ENCODE results near the gene ZNF575. TPM values are rescaled to one million over a fixed set of nuclear protein-coding genes. Genes with fewer than 3 reads are reported as not detected.

ZNF575 gene
- polyA plus RNA-seq, 2 donors, result 0.59 to 1.0 TPM

GRCh38 chr19:43524922-43525835 lies 7.8 kb upstream of the ZNF575 start:
- H3K4me1 ChIP-seq (ENCODE audit: control insufficient read depth in 2 of 2, insufficient read depth in 2 of 2, low read length in 1 of 2), result peaks cover 0 to 4% of the 10 kb centered on the region in 2 donors

GRCh38 chr19:43525836-43526771 lies 6.9 kb upstream of the ZNF575 start:
- Histone ChIP-seq H3K27me3 (ENCODE audit: control insufficient read depth in 1 of 2, insufficient read depth in 2 of 2, low read length in 2 of 2) (no peaks in the 10 kb centered on the region), H3K4me3 (ENCODE audit: low read depth in 1 of 2, low read length in 2 of 2) (peak overlapping the region; percentile 75 to 92), H3K36me3 (ENCODE audit: control insufficient read depth in 2 of 2, insufficient read depth in 2 of 2, low read length in 1 of 2) (no peaks in the 10 kb centered on the region), H3K27ac (ENCODE audit: low read depth in 2 of 2, low read length in 1 of 2) (peak overlapping the region; percentile 65 to 95), H3K4me1 (ENCODE audit: control insufficient read depth in 2 of 2, insufficient read depth in 2 of 2, low read length in 1 of 2) (peaks cover 0 to 4% of the 10 kb centered on the region in 2 donors), H3K9me3 (ENCODE audit: control insufficient read depth in 2 of 2, insufficient read depth in 1 of 2, low read depth in 1 of 2, low read length in 1 of 2) (no peaks in the 10 kb centered on the region)
- 1 to 2% methylated on average over 26 of the region's 26 CpGs for WGBS, 2 donors

More at GRCh38 chr19:43524922-43525835, 7.8 kb upstream of the ZNF575 start:
- 8 to 10% methylated on average over 12 of the region's 12 CpGs for WGBS, 2 donors
- Histone ChIP-seq H3K27me3 (ENCODE audit: control insufficient read depth in 1 of 2, insufficient read depth in 2 of 2, low read length in 2 of 2) (no peaks in the 10 kb centered on the region), H3K4me3 (ENCODE audit: low read depth in 1 of 2, low read length in 2 of 2) (peak overlapping the region; percentile 75 to 92), H3K9me3 (ENCODE audit: control insufficient read depth in 2 of 2, insufficient read depth in 1 of 2, low read depth in 1 of 2, low read length in 1 of 2) (no peaks in the 10 kb centered on the region), H3K27ac (ENCODE audit: low read depth in 2 of 2, low read length in 1 of 2) (peak overlapping the region; percentile 65 to 95), H3K36me3 (ENCODE audit: control insufficient read depth in 2 of 2, insufficient read depth in 2 of 2, low read length in 1 of 2) (no peaks in the 10 kb centered on the region)

- H3K4me1 ChIP-seq (ENCODE audit: control insufficient read depth in 2 of 2, insufficient read depth in 2 of 2, low read length in 1 of 2), result peaks cover 0 to 4% of the 10 kb centered on the region in 2 donors
- no peaks in the 10 kb centered on the region for H3K9me3 ChIP-seq (ENCODE audit: control insufficient read depth in 2 of 2, insufficient read depth in 1 of 2, low read depth in 1 of 2, low read length in 1 of 2)
- no peaks in the 10 kb centered on the region for H3K27me3 ChIP-seq (ENCODE audit: control insufficient read depth in 1 of 2, insufficient read depth in 2 of 2, low read length in 2 of 2)
- H3K27ac ChIP-seq (ENCODE audit: low read depth in 2 of 2, low read length in 1 of 2), result peak within 1 kb of the TSS; percentile 65 to 95
- no peaks in the 10 kb centered on the region for H3K36me3 ChIP-seq (ENCODE audit: control insufficient read depth in 2 of 2, insufficient read depth in 2 of 2, low read length in 1 of 2)
- WGBS, 2 donors, result 3% methylated on average over 54 of the region's 54 CpGs
- peak within 1 kb of the TSS; percentile 75 to 92 for H3K4me3 ChIP-seq (ENCODE audit: low read depth in 1 of 2, low read length in 2 of 2)
Observed at GRCh38 chr19:43526884-43527859, 5.8 kb upstream of the ZNF575 start, which contains the start of gene ETHE1. TSS of gene ETHE1 (minus strand) at chr19:43527201. CDS start at chr19:43527177, 24 bp downstream.

- Histone ChIP-seq H3K27me3 (ENCODE audit: control insufficient read depth in 1 of 2, insufficient read depth in 2 of 2, low read length in 2 of 2) (no peaks in the 10 kb centered on the region), H3K4me1 (ENCODE audit: control insufficient read depth in 2 of 2, insufficient read depth in 2 of 2, low read length in 1 of 2) (peaks cover 0 to 7% of the 10 kb centered on the region in 2 donors)
- 21 to 41% methylated on average over 13 of the region's 13 CpGs for WGBS, 2 donors
Observed at GRCh38 chr19:43527860-43528622, 4.9 kb upstream of the ZNF575 start.

GRCh38 chr19:43532571-43532961 lies 422 bp upstream of the ZNF575 start:
- no peaks in the 10 kb centered on the region for H3K27me3 ChIP-seq (ENCODE audit: control insufficient read depth in 1 of 2, insufficient read depth in 2 of 2, low read length in 2 of 2)
- H3K27ac ChIP-seq (ENCODE audit: low read depth in 2 of 2, low read length in 1 of 2), result peak overlapping the region; percentile 86 to 95
- H3K36me3 ChIP-seq (ENCODE audit: control insufficient read depth in 2 of 2, insufficient read depth in 2 of 2, low read length in 1 of 2), result no peaks in the 10 kb centered on the region
- H3K9me3 ChIP-seq (ENCODE audit: control insufficient read depth in 2 of 2, insufficient read depth in 1 of 2, low read depth in 1 of 2, low read length in 1 of 2), result no peaks in the 10 kb centered on the region
- H3K4me1 ChIP-seq (ENCODE audit: control insufficient read depth in 2 of 2, insufficient read depth in 2 of 2, low read length in 1 of 2), result peaks cover 0 to 3% of the 10 kb centered on the region in 2 donors
- WGBS, 2 donors, result 1% methylated on average over 16 of the region's 16 CpGs
- H3K4me3 ChIP-seq (ENCODE audit: low read depth in 1 of 2, low read length in 2 of 2), result peak overlapping the region; percentile 38 to 39

More at GRCh38 chr19:43527860-43528622, 4.9 kb upstream of the ZNF575 start:
- Histone ChIP-seq H3K36me3 (ENCODE audit: control insufficient read depth in 2 of 2, insufficient read depth in 2 of 2, low read length in 1 of 2) (no peaks in the 10 kb centered on the region), H3K4me3 (ENCODE audit: low read depth in 1 of 2, low read length in 2 of 2) (no peak overlapping the region), H3K9me3 (ENCODE audit: control insufficient read depth in 2 of 2, insufficient read depth in 1 of 2, low read depth in 1 of 2, low read length in 1 of 2) (no peaks in the 10 kb centered on the region), H3K27ac (ENCODE audit: low read depth in 2 of 2, low read length in 1 of 2) (peak overlapping the region in 1 of 2 donors; percentile 36)

- peak overlapping the region; percentile 86 to 95 for H3K27ac ChIP-seq (ENCODE audit: low read depth in 2 of 2, low read length in 1 of 2)
- peaks cover 0 to 3% of the 10 kb centered on the region in 2 donors for H3K4me1 ChIP-seq (ENCODE audit: control insufficient read depth in 2 of 2, insufficient read depth in 2 of 2, low read length in 1 of 2)
- 0% methylated on average over 41 of the region's 41 CpGs for WGBS, 2 donors
- no peaks in the 10 kb centered on the region for H3K27me3 ChIP-seq (ENCODE audit: control insufficient read depth in 1 of 2, insufficient read depth in 2 of 2, low read length in 2 of 2)
- H3K4me3 ChIP-seq (ENCODE audit: low read depth in 1 of 2, low read length in 2 of 2), result peak overlapping the region; percentile 38 to 69
- no peaks in the 10 kb centered on the region for H3K36me3 ChIP-seq (ENCODE audit: control insufficient read depth in 2 of 2, insufficient read depth in 2 of 2, low read length in 1 of 2)
- no peaks in the 10 kb centered on the region for H3K9me3 ChIP-seq (ENCODE audit: control insufficient read depth in 2 of 2, insufficient read depth in 1 of 2, low read depth in 1 of 2, low read length in 1 of 2)
Observed at GRCh38 chr19:43533546-43534304, 737 bp downstream of the ZNF575 start.

- H3K4me3 ChIP-seq (ENCODE audit: low read depth in 1 of 2, low read length in 2 of 2), result peak overlapping the region in 1 of 2 donors; percentile 38
- H3K9me3 ChIP-seq (ENCODE audit: control insufficient read depth in 2 of 2, insufficient read depth in 1 of 2, low read depth in 1 of 2, low read length in 1 of 2), result no peaks in the 10 kb centered on the region
- 23% methylated on average over 17 of the region's 17 CpGs for WGBS, 2 donors
- peaks cover 0 to 3% of the 10 kb centered on the region in 2 donors for H3K4me1 ChIP-seq (ENCODE audit: control insufficient read depth in 2 of 2, insufficient read depth in 2 of 2, low read length in 1 of 2)
- H3K27ac ChIP-seq (ENCODE audit: low read depth in 2 of 2, low read length in 1 of 2), result peak overlapping the region; percentile 86 to 95
- H3K36me3 ChIP-seq (ENCODE audit: control insufficient read depth in 2 of 2, insufficient read depth in 2 of 2, low read length in 1 of 2), result no peaks in the 10 kb centered on the region
- H3K27me3 ChIP-seq (ENCODE audit: control insufficient read depth in 1 of 2, insufficient read depth in 2 of 2, low read length in 2 of 2), result no peaks in the 10 kb centered on the region
Observed at GRCh38 chr19:43534305-43534815, 1.4 kb downstream of the ZNF575 start.
